ENCODE data around the gene CRTAP.
"Not testable (repeated sequence)": the region's sequence is repeated elsewhere in the genome, so short reads cannot be mapped to it uniquely, and the experiment has no call there.

CRTAP gene

DNA sequence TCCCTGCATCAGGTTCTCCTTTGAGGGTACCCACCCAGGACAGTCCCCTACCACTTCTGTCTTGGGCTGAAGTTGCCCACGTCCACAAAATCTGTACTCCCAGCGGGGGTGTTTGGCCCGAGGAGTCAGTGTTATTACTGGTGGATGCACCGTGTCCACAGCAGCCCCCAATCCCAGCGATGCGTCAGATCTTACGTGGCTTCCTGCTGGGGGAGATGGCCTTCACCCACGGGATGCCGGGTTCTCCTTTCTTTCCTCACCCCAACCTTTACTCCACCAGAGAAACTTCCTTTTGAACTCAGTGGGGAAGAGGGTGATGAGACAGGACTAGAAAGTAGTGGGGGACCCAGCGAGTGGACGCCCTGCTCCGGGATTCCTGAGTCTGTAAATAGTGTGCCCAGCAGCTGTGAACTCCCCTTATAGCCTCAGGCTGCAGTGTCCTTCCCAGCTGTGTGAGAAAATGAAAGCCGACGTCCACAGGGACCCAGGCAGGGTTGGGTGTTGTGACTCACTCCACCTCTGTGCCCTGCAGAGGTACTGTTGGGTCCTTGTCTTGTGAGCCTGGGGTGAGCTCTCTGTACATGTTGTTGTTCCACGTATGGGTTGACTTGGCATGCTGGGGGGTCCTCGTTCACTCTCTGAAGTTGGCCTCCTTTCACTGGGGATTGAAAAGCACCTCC, 31.5 kb downstream of the CRTAP start:
- no peak for DNase-seq

DNA sequence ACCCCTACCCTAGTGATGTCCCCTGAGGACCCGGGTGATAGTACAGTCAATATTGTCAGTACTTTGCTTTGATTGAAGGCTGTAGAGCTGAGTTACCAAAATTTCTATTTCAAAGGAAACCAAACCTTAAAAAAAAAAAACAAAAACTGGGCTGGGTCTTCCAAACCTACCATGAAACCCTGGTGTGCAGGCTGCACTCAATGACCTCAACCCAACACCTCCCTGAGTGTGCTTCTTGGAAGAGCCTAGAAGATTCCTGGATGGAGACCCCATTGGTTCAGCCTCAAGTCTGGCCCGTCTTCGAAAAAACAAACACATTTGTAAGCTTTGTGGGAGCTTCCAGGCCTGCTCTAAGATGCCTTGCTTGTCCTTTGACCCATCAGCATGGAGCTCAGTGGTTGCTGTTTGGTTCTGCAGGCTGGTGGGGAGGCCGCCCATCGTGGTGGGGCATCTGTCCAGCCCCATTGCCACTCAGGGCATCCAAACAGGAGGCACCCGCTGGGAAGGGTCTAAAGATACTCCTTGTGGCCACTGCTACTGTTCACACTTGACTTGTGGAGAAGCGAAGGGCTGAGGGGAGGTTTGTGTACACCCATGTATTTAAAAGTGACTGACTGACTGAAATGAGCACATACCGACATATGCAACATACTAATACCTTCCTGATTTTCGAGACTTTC, 32.2 kb downstream of the CRTAP start:
- DNase-seq = no peak

DNA sequence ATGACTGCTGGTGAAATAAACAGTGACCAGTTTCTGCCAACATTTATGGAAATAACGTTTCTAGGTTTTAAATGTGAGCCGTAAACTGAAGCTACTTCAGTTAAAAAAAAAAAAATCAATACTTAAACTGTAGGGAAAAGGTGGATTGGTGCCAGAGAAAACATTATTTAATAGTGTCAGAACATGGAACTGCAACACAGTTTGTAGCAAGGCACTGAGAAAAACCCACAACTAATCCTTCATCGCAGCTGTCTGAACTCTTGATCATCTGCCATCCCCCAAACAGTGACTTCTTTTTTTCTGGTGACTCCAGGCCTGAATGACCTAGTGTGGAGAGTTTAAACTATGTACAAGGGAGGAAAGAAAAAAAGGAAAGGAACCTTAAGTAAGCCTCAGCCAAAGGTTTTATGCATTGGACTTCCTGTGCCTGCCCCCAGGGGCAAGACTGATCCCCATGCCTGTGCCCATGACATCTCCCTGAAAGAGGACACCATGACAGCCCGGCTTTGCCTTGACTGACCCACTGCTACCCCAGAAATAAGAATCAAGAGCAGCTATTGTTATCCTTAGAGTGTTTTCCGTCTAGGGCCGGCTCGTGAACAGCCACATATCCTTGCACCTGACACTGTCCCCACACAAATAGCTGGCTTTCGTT, 33.1 kb downstream of the CRTAP start:
- DNase-seq = no peak

DNA sequence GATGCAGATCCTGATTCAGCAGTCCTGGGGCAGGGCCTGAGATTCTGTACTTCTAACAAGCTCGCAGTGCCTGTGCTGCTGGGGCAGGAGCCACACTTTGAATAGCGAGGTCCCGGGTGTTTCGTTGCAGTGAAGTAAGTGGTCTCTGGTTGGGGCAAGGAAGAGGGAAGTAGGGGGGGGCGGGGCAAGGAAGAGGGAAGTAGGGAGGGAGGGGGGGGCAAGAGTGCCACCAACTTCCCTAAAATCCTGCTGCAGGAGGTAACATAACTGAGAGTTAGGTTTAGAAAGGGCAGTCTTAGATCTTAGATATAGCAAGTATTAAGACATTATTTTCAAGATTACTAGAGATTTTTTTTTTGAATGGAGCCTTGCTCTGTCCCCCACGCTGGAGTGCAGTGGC, 35.5 kb downstream of the CRTAP start:
- DNase-seq = no peak

DNA sequence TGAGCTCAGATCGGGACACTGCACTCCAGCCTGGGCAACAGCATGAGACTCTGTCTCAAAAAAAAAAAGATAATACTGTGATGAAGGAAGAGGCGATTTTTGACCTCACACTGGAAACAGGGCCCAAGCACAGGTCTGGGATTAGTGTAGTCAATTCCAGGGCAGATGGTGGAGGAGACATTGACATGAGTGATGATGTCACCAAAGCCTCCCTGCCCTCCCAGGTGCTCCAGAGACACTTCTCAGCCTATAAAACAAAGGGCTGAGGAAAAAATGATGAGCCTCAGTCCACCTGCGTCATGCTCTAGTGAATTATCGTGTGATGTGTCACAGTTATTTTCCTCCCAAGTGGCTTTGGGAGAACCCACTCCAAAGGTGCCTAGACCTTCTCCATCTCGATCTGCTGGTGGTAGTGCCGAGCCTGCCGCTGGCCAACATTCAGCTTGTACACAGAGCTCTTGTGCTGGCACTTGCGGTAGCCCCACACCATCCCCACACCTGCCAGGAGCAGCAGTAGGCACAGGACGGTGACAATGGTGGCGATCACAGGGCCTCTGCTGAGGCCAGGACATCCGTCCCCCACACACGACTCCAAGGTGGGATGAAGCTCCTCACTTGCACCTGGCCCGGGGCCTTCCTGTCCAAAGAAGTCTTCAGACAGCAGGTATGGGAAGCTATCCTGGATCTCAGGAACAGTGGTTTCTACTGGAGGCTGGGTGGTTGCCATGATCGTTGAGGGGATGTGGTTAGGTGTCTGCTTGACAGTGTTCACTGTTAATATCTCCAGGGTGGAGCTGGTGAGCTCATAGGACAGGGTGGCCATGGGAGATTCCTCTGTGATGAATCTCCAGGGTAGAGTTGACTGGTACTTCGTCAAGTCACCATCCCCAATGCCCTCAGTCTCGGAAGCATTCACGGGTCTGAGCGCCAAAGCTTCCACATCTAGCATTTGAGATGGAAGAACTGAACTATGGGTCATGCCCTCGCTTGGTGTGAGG, 38.8 kb downstream of the CRTAP start:
- no peak for DNase-seq

DNA sequence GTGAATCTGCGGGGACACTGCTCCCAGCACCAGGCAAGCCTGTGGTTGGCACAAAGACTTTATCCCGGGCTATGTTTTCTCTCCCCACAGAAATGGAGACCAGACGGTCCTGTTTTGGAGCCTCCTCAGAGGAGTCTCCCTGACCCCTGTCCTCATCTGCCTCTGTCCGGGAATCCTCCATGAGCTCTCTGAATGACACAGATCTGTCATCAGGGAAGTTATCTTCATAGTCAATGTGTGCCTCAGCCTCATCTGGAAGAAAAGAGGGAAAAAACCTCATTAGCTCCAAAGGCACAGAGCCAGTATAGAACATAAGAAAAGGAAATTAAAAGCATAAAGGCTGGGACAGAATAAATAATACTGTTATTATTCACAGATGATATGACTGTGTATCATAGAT, 40.0 kb downstream of the CRTAP start:
- DNase-seq = no peak

DNA sequence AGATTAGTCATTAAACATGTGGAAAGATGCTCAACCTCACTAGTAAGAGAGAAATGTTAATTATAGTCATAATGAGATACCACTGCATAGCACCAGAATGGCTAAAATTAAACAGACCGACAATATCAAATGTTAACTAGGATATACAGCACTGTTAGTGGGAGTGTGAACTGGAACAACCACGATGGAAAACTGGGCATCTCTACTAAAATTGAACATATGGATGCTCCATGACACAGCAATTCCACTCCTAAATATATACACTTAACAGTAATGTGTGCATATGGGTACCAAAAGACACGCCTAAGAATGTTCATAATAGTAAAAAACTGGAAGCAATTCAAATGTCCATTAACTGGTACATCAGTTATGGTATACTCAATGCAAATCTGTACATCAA, 41.5 kb downstream of the CRTAP start:
- DNase-seq = no peak

DNA sequence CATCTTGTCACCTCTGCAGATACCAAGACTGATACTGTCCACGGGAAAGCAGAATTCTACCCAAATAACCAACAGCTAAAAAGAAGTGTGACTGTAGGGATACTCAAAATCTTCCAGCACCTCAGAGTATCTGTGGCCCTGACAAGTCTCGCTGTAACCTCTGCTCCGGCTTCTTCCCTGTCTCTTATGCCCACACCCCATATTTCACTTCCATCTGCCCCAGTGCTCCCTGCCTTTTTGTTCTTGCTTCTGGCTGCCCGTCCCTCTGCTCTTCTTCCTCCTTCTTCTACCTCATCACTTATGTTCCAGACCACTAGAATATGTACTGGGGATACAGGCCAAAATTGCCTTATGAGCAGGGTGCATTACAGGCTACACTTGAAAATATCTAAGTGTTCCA, 45.4 kb downstream of the CRTAP start:
- no peak for DNase-seq

DNA sequence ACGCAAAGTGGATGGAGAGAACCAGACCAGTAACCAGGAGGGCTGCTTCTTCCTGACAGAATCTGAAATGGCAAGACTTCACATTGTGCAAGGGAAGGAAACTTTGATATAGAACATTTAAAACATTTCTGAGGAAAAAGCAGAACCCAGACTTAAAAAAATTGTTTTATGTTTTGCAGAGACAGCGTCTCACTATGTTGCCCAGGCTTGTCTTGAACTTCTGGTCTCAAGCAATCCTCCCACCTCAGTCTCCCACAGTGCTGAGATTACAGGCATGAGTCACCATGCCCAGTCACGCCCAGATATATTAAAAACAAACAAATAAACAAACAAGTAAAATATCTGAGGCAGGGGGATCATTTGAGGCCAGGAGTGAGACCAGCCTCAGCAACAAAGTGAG, 46.2 kb downstream of the CRTAP start:
- DNase-seq = no peak

DNA sequence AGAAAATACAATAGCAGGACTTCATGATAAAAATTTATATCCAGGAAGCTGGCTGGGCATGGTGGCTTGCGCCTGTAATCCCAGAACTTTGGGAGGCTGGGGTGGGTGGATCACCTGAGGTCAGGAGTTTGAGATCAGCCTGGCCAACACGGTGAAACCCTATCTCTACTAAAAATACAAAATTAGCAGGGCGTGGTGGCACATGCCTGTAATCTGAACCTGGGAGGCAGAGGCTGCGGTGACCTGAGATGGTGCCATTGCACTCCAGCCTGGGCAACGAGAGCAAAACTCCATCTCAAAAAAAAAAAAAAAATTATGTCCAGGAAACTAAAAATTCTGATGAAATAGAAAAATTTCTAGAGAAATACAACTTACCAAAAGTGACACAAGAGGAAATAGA, 48.8 kb downstream of the CRTAP start:
- DNase-seq = not testable (repeated sequence)

DNA sequence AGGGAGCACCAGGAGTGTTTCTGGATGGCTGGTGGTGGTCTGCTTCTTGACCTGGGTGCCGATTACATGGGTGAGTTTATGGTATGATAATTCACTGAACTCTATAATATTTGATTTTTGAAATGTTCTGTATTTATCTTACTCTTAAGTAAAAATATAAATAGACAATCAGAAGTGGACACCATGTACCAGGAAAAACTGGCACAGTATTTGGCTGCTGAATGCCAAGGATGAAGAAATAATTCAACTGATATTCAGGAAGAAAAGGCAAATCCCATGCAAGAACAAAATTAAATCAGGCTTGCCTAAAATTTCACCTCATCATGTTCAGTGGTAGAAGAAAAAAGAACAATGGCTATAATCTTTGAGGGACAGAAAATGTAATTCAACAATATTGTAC, 51.6 kb downstream of the CRTAP start:
- DNase-seq = no peak

DNA sequence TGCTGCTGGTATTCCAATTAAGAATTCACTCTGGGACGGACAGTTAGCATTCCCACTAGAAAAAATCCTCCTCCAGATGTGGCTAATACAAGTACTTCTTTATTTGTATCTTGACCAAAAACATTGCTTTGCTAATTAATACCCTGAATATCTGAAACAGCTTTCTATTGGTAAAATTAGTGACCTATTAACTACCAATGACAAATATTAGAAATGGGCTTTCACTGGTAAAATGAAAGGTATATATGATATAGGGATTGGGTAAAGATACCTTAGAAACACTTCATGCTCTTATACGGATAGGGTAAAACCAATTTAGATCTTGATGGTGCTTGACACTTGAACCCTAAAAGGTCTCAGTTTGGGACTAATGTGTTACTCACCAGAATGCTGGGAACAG, 52.3 kb downstream of the CRTAP start:
- no peak for DNase-seq

DNA sequence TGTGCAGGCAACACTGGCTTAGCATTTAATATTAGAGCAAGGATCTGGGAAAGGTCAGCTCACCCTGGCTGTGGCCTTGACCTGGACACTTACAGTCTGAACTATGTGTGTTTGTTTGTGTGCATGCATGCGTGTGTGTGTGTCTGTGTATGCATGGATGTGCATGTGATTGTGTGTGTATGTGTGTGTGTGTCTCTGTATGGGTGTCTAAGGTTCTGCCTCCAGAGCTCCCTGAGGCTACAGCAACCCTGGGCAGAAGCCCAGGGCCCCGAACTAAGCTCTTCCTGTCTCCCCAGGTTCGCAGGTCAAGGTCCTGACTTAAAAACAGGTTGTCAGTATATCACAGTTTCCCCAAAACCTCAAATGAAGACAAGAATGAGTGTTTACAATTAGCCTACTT, 53.5 kb downstream of the CRTAP start:
- no peak for DNase-seq

DNA sequence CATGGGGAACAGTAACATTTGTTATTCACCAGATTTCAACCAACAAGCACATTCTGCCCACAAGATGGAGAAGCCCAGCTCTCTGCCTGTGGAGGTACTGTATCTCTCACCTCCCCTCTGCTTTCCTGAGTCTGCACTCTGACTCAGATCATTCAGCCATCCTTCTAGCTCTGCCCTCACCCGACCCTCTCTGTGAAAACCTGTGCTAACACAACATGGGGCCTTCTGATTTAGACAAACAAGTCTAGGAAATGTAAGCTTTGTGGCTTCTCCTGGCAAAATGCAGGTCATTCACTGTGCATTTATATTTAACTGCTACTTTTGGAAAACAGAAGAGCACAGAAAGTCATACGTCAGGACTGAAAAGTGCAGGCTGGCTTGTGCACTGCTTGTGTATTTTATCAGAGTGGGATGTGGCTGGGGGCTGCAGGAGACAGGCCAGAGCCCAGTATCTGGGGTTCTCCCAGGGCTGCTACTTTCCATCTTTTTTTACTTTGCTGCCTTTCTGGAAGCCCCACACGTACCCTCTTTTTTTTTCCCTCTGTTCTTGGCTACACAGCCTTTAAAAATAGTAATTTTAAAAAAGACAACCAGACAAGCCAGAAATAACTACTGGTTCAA, 54.0 kb downstream of the CRTAP start:
- DNase-seq = no peak

DNA sequence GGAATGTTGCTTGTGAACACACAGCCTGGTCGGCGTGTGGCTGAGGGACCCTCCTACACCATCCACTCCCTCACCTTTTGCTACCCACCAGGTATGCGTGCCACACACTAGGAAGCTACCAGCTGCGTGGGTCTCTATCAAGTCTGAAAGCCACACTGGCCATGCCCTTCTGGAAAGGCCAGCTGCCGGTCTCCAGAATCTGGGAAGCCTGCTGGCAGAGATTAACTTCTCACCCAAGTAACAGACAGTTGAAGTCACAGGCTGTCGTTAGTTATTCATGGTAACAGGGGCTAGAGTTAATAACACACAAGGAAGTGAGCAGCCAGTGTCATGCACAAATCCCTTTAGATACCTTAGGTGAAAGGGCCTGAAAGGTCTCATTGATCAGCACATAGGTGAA, 56.7 kb downstream of the CRTAP start:
- no peak for DNase-seq

DNA sequence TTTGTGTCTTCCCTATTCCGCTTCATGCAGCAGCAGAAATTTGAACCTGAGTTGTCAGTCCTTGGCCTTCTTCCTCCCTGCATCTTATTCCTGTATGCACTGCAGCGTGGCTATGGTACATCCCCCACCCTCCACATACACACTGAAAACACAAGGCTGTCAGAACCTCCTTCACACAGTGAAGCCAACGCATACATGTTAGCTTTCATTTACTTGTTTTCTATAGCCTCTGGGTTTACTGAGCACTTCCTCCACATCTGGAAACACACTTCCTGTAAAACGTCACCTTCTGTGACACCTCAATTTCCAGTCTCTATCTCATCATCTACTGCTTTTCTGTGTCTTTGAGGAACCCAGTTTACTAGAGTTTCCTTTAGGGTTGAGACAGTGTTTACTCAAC, 57.8 kb downstream of the CRTAP start:
- DNase-seq = no peak

DNA sequence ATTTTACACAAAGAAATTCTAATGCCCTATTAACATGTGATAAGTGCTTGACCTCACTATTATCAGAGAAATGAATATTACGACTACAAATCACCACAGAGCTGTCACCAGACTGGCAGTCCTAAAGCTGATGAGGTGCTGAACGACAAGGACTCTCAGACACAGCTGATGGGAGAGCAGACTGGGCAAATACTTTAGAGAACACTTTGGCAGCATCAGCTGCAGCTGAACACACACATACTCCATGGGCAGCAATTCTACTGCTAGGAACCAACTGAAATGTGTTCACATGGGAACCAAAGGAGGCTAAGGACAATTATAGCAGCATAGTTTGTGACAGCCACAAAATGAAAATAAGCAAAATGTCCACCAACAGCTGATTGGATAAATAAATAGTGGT, 59.3 kb downstream of the CRTAP start:
- DNase-seq = no peak

DNA sequence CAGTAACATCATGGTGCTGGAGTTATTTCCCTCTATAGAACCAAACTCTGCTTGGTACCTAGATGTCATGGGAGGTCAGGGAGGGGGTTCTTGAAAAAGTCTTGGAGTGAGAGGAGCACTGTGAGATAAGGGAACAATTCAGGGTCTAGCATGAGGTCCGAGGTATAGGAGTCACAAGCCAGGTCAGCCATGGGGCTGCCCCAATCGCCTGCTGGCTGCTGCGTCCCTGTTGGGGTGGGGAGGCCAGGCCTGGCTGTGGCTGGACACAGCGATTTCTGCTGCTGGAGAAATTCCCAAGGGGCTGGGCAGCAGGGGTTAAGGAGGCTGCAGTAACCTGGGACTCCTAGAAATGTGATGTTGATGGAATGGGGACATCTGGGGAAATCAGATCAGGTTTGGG, 59.9 kb downstream of the CRTAP start:
- DNase-seq = no peak

DNA sequence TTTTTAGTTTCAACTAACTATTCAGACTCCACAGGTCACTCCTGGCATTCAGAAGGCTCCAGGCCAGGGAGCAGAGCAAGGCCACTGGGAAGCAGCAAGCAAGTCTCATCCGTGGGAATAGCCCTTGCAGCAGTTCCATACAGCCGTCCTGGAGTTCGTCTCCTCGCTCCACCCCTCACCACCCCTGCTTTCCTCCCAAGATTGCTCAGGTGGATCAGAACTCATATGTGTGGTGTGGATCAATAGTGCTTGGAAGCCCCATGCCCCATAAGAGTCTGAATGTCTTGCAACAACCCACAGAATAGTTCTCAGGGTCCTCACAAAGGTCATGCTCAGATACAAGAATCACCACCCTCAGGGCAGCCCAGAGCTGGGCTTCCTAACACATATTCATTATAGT, 60.3 kb downstream of the CRTAP start:
- no peak for DNase-seq

DNA sequence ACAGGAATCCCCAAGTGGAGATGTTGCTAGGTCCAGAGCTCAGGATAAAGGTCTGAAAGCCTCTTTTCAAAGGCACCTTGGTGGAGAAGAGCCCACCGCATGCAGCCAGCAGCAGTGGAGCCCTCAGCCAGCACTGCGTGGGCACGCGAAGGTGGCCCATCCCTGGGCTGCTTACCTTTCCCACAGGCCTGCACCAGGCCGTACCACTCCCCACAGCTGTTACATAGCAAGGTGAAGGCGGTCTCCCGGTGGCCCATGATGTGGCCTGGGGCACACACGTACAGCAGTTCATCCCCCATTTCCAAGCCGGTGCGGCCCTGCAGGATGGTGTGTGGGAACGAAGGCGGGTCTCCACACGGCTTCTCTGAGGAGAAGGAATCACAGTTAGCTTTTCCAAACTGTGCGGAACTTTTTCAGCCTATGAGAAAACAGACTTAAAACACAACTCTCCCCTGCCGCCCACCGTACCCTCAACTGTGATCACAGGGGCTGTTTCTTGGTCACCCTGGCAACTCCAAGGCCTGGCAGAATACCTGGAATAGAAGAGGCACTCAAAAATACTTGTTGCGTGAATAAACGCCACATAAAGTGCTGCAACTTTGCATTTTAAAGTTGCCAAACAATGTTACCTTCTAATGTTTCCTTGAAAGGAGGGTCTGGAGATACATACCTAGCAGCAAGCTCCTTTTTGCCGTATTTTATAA, 61.0 kb downstream of the CRTAP start:
- DNase-seq = no peak

DNA sequence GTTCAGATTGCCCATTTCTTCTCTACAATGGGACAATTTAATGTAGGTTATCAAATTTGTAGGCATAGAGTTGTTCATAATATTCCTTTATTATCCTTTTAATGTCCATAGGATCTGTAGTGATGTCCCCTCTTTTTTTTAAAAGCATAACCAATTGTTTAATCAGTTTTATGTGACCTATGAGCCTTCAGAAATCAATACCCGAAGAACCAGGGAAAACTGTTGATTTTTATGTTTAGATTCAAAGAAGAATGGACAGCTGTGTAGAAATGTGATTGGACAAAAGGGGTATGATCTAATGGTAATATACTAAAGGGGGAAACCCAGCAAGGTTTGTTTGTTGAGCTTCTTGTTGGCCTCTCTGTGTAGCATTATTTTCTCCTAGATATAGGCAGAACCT, 65.3 kb downstream of the CRTAP start:
- no peak for DNase-seq

DNA sequence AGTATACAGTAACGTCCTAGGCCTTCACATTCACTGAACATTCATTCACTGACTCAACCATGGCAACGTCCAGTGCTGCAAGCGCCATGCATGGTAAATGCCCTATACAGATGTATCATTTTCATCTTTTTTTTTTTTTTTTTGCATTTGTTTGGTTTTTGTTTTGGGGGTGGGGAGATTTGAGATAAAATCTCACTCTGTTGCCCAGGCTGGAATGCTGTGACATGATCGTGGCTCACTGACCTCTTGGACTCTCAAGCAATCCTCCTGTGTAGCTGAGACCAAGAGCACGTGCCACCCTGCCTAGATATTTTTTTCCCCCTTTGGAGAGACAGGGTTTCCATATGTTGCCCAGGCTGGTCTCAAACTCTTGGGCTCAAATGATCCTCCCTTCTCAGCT, 67.4 kb downstream of the CRTAP start:
- DNase-seq = no peak
